Measurements from ENCODE around the gene SLC26A11.

SLC26A11 gene

DNA sequence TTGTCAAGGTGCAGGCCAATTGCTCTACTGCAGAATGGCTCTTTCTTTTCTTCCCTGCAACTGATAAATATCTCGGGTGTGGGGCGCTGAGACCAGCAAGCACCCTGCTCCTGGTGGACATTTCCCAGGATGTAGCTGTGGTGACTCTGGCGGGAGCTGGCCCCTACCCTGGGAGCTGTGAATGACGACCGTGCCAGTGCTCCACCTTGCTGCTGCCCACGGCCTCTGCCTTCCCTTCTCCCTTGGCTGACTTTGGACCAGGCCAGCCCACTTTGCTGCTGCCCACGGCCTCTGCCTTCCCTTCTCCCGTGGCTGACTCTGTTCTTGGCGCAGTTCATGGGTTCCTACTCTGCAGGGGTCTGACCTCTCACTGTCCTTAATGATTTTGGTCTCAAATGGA lies 34.3 kb upstream of the SLC26A11 start:
- peak overlapping the region; percentile 86; the same call in 1 of the 2 replicates for H3K27ac ChIP-seq
- ChIA-PET POLR2A (ENCODE audit: low non-redundant PET) (no interaction called here), CTCF (no interaction called here)
- TF ChIP-seq, protein P1, sequence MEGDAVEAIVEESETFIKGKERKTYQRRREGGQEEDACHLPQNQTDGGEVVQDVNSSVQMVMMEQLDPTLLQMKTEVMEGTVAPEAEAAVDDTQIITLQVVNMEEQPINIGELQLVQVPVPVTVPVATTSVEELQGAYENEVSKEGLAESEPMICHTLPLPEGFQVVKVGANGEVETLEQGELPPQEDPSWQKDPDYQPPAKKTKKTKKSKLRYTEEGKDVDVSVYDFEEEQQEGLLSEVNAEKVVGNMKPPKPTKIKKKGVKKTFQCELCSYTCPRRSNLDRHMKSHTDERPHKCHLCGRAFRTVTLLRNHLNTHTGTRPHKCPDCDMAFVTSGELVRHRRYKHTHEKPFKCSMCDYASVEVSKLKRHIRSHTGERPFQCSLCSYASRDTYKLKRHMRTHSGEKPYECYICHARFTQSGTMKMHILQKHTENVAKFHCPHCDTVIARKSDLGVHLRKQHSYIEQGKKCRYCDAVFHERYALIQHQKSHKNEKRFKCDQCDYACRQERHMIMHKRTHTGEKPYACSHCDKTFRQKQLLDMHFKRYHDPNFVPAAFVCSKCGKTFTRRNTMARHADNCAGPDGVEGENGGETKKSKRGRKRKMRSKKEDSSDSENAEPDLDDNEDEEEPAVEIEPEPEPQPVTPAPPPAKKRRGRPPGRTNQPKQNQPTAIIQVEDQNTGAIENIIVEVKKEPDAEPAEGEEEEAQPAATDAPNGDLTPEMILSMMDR (conservative IDR thresholded peaks at IDR 0.05; ENCODE audit: low read depth): no peak
- DNase-seq (ENCODE audit: low spot score): no peak

DNA sequence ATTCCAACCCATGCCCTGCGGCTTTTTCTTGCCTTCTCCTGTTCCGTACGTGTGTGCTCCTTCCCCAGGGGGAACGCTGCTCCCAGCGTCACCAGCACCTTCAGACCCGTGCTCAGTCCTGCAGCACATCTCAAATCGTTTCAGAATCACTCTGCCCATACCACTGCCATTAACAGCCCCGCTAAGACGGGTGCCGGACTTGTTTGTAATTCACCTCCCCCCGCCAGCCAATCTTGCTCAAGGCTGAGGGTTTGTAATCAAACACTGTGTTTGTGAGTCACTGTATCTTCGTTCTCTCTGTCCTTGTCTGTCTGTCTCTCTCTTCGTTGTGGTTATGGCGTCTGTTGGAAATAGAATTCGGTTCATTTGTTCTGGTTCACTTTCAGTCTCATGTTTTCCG lies 33.1 kb upstream of the SLC26A11 start:
- TF ChIP-seq, protein P1 (conservative IDR thresholded peaks at IDR 0.05; ENCODE audit: low read depth): no peak
- POLR2A ChIA-PET (ENCODE audit: low non-redundant PET): interaction anchor here (0.6 to 0.9 kb wide), 2 partner anchors 15 to 73 kb away, joined by 4 read pairs; no protein-coding TSS in a partner anchor
- DNase-seq (ENCODE audit: low spot score): peak; percentile 71
- CTCF ChIA-PET: interaction anchor here (0.6 kb wide), 1 partner anchor 15 kb away, joined by 12 read pairs; no protein-coding TSS in a partner anchor
- peak overlapping the region; percentile 86 for H3K27ac ChIP-seq

DNA sequence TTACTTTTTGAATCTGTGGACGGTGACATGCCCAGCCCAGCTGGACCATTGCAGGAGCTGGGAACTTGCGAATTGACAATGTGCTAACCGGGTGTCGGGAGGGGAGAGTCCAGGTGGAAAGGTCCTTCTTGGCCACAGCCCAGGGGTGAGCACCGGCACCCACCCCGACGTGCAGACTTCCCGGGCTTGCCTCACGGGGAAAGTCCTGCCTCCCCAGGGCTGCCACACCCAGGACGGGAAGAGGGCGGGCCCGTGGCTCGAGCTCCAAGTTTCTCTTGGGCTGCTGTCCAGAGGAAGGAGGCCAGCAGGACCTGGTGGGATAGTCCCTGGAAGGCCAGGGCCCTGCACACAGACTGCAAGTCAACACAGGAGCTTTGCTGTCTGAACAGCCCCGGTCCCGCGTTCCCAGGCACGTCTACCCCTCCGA lies 32.7 kb upstream of the SLC26A11 start:
- POLR2A ChIA-PET (ENCODE audit: low non-redundant PET): interaction anchor here (0.6 to 0.9 kb wide), 3 partner anchors 15 to 1298 kb away, joined by 3 to 4 read pairs (median 4); no protein-coding TSS in a partner anchor

DNA sequence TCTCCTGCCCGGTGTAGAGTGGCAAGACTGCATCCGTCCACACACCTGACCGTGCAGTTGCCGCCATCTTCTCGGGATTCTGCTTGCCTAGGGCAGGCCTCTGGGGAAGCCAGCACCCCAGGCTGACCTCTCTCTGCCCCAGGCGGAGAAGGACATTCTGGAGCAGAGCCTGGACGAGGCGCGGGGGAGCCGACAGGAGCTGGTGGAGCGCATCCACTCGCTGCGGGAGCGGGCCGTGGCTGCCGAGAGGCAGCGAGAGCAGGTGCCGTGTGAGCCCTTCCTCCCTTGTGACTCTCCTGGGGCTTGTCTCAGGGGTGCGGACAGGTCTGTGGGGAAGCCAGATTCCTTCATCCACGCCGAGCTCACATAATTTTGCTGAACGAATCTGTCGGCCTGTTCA lies 30.6 kb upstream of the SLC26A11 start:
- ChIA-PET CTCF (no interaction called here), POLR2A (ENCODE audit: low non-redundant PET) (no interaction called here)
- peak overlapping the region; percentile 86; the same call in 1 of the 2 replicates for H3K27ac ChIP-seq
- TF ChIP-seq, protein P1 (conservative IDR thresholded peaks at IDR 0.05; ENCODE audit: low read depth): no peak
- no peak for DNase-seq (ENCODE audit: low spot score)

More for the DNA sequence above, 32.7 kb upstream of the SLC26A11 start:
- peak overlapping the region; percentile 86 for H3K27ac ChIP-seq
- TF ChIP-seq, protein P1 (conservative IDR thresholded peaks at IDR 0.05; ENCODE audit: low read depth): no peak
- DNase-seq (ENCODE audit: low spot score): peak; percentile 61
- CTCF ChIA-PET: no interaction called here

DNA sequence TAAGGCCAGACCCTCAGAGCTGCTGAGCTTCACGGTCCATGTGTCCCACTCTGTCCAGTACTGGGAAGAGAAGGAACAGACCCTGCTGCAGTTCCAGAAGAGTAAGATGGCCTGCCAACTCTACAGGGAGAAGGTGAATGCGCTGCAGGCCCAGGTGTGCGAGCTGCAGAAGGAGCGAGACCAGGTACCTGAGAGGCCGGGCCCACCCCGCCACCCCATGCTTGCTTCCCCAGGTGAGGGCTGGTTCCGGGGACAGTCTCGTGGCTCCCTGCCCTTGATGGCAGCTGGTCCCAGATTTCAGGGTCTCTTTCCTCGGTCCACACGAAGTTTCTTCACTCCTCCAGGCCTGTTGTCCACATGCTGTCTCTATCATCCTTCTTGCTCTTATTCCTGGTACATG lies 29.5 kb upstream of the SLC26A11 start:
- TF ChIP-seq, protein P1 (conservative IDR thresholded peaks at IDR 0.05; ENCODE audit: low read depth): no peak
- H3K27ac ChIP-seq: no peak overlapping the region
- no peak for DNase-seq (ENCODE audit: low spot score)
- ChIA-PET POLR2A (ENCODE audit: low non-redundant PET) (no interaction called here), CTCF (no interaction called here)

DNA sequence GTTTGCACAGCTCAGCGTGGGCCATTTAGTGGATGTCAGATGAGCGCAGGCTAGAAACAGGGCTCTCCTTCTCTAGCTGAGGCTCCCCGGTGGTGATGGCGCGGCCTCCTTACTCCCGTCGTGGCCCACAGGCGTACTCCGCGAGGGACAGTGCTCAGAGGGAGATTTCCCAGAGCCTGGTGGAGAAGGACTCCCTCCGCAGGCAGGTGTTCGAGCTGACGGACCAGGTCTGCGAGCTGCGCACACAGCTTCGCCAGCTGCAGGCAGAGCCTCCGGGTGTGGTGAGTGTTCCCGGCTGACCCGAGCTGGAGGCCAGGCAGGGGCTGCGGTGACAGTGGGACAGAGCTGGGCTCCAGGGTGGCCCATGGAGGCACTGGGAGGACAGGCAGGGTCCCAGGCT lies 29.0 kb upstream of the SLC26A11 start:
- H3K27ac ChIP-seq: 0 out of 2 replicates have a peak overlapping the region, but pooled peaks have one; percentile 65
- DNase-seq (ENCODE audit: low spot score): no peak
- POLR2A ChIA-PET (ENCODE audit: low non-redundant PET): no interaction called here
- CTCF ChIA-PET: interaction anchor here (1.0 kb wide), 1 partner anchor 90 kb away, joined by 4 read pairs; the partner anchor contains the start of gene GAA
- TF ChIP-seq, protein P1 (conservative IDR thresholded peaks at IDR 0.05; ENCODE audit: low read depth): no peak

Measured in RWPE1 (cell line).